Upper lobe of right lung (tissue), 1 donor: Measurements from ENCODE around the gene TAL1. TPM values are rescaled to one million over a fixed set of nuclear protein-coding genes. Genes with fewer than 3 reads are reported as not detected.

Experiments
- ATAC-seq: fragments of 200-7000 bp; cut with Tn5 transposase; one replicate; pipeline ENCODE4 v1.9.1; 2020; ENCODE audit warnings: mild to moderate bottlenecking, moderate library complexity
- DNase-seq: peaks from one replicate; pipeline ENCODE4 v3.0.0-alpha.2; 2020
- H3K27ac ChIP-seq: fragments of 200-600 bp; one replicate; pipeline ENCODE4 v1.8.0; 2022
- H3K27me3 ChIP-seq: fragments of 200-600 bp; one replicate; pipeline ENCODE4 v1.8.0; 2022; ENCODE audit warnings: mild to moderate bottlenecking
- H3K36me3 ChIP-seq: fragments of 200-600 bp; one replicate; pipeline ENCODE4 v1.8.0; 2022
- H3K4me1 ChIP-seq: fragments of 200-600 bp; one replicate; pipeline ENCODE4 v1.8.0; 2022
- H3K4me3 ChIP-seq: fragments of 200-600 bp; one replicate; pipeline ENCODE4 v1.8.0; 2022; ENCODE audit warnings: mild to moderate bottlenecking
- H3K9me3 ChIP-seq: fragments of 200-600 bp; one replicate; pipeline ENCODE4 v1.8.0; 2022
- CTCF ChIP-seq: fragments of 200-600 bp; IDR thresholded peaks from one replicate; pipeline ENCODE4 v1.8.0; 2022; ENCODE audit warnings: antibody characterized with exemption
- intact Hi-C: fragments of 100-400 bp; cut with DNase I; formaldehyde crosslinking; loops from one replicate; pipeline ENCODE4 v1.11.0; 2022
- total RNA-seq: library from RNA; stranded (reverse); fragmentation: NEBNext Ultra II Directional; extraction: Animal tissue kit (Norgen Biotek cat#: 25700); gene quantifications from one replicate; pipeline ENCODE4 v1.2.1, GENCODE V29; 2021
- donor health status: DM: no; HTN: yes; CAD: no; lungs with severe emphysema.

TAL1 gene
- total RNA-seq, 1 donor from 2014 or later, result 18.3 TPM

- Histone ChIP-seq H3K27ac (no peak overlapping the region), H3K36me3 (no peaks in the 10 kb centered on the region), H3K4me1 (peaks cover 4% of the 10 kb centered on the region), H3K4me3 (no peak overlapping the region), H3K27me3 (peaks cover 55% of the 10 kb centered on the region), H3K9me3 (no peaks in the 10 kb centered on the region)
- DNase-seq (no peak), ATAC-seq (no peak)
- intact Hi-C loops, result no loop called here
- no peak for TF ChIP-seq CTCF
These were observed 7.9 kb downstream of the TAL1 start for GRCh38 chr1:47223921-47224675.

GRCh38 chr1:47223174-47223920 is 8.7 kb downstream of the TAL1 start:
- H3K36me3 ChIP-seq, result no peaks in the 10 kb centered on the region
- H3K4me1 ChIP-seq, result peaks cover 4% of the 10 kb centered on the region
- no peaks in the 10 kb centered on the region for H3K9me3 ChIP-seq
- no peak for DNase-seq
- H3K27me3 ChIP-seq, result peaks cover 48% of the 10 kb centered on the region
- no peak overlapping the region for H3K4me3 ChIP-seq
- no peak overlapping the region for H3K27ac ChIP-seq
- ATAC-seq, result no peak
- intact Hi-C loops, result no loop called here
- no peak for TF ChIP-seq CTCF

- ATAC-seq, result no peak
- Histone ChIP-seq H3K9me3 (no peaks in the 10 kb centered on the region), H3K27ac (no peak overlapping the region), H3K27me3 (peaks cover 40% of the 10 kb centered on the region), H3K4me3 (no peak overlapping the region), H3K36me3 (no peaks in the 10 kb centered on the region), H3K4me1 (peaks cover 4% of the 10 kb centered on the region)
- intact Hi-C loops, result no loop called here
- DNase-seq, result no peak
- TF ChIP-seq CTCF, result no peak
These were observed 9.5 kb downstream of the TAL1 start for GRCh38 chr1:47222476-47222875.

GRCh38 chr1:47219590-47220220 is 12.3 kb downstream of the TAL1 start:
- ATAC-seq (no peak), DNase-seq (no peak)
- H3K9me3 ChIP-seq, result no peaks in the 10 kb centered on the region
- no peak for TF ChIP-seq CTCF
- no peak overlapping the region for H3K4me3 ChIP-seq
- no peaks in the 10 kb centered on the region for H3K4me1 ChIP-seq
- no peak overlapping the region for H3K27ac ChIP-seq
- peaks cover 16% of the 10 kb centered on the region for H3K27me3 ChIP-seq
- intact Hi-C loops, result no loop called here
- H3K36me3 ChIP-seq, result no peaks in the 10 kb centered on the region

GRCh38 chr1:47219001-47219400 is 13.0 kb downstream of the TAL1 start:
- no peak overlapping the region for H3K4me3 ChIP-seq
- ATAC-seq (no peak), DNase-seq (no peak)
- intact Hi-C loops, result no loop called here
- H3K27me3 ChIP-seq, result peaks cover 10% of the 10 kb centered on the region
- H3K27ac ChIP-seq, result no peak overlapping the region
- TF ChIP-seq CTCF, result no peak
- no peaks in the 10 kb centered on the region for H3K4me1 ChIP-seq
- no peaks in the 10 kb centered on the region for H3K9me3 ChIP-seq
- no peaks in the 10 kb centered on the region for H3K36me3 ChIP-seq
